PC-3 (cell line): ENCODE results near the gene IBA57. TPM values are rescaled to one million over a fixed set of nuclear protein-coding genes. Genes with fewer than 3 reads are reported as not detected.

Source experiments
- ATAC-seq: fragments of 200-7000 bp; cut with Tn5 transposase; 2 replicates; pipeline ENCODE4 v1.9.1; 2020; ENCODE audit warnings: mild to moderate bottlenecking, moderate library complexity
- BruUV-seq: library from RNA; stranded (reverse); fragments of 400-500 nt; replicated peaks from 2 replicates; lab custom pipeline; 2021; lab: Mats Ljungman, UMichigan
- CTCF ChIA-PET: fragments of 300-600 bp; sonication (Branson Sonifier 250); formaldehyde crosslinking; loops from one replicate; lab custom pipeline; 2022; ENCODE audit warnings: antibody characterized with exemption; lab: Charles Lee
- POLR2A ChIA-PET: fragments of 300-600 bp; sonication (Branson Sonifier 250); formaldehyde crosslinking; loops from one replicate; lab custom pipeline; 2022; ENCODE audit warnings: antibody characterized with exemption; ENCODE audit not compliant: unreplicated experiment; lab: Charles Lee
- DNase-seq: peaks from one replicate; pipeline ENCODE4 v3.0.0-alpha.2; 2015
- H2AFZ ChIP-seq: fragments of 300-600 bp; sonication (generic); 2 replicates; pipeline ENCODE4 v1.6.0; 2016; ENCODE audit warnings: antibody characterized with exemption, low read length
- H3F3A ChIP-seq: fragments of 300-600 bp; sonication (generic); one replicate; pipeline ENCODE4 v1.6.0; 2017; ENCODE audit warnings: antibody characterized with exemption, low read length, control low read depth, mild to moderate bottlenecking; ENCODE audit not compliant: unreplicated experiment
- H3K27ac ChIP-seq: fragments of 300-600 bp; sonication (generic); 2 replicates; pipeline ENCODE4 v1.5.1; 2016; ENCODE audit warnings: mild to moderate bottlenecking, low read length
- H3K27me3 ChIP-seq: fragments of 300-600 bp; sonication (generic); 2 replicates; pipeline ENCODE4 v1.6.1; 2016; ENCODE audit warnings: low read length, mixed read lengths
- H3K36me3 ChIP-seq: fragments of 300-600 bp; sonication (generic); 2 replicates; pipeline ENCODE4 v1.6.1; 2016; ENCODE audit warnings: low read depth, mixed run types, low read length, mixed read lengths
- H3K4me1 ChIP-seq: fragments of 300-600 bp; sonication (generic); 2 replicates; pipeline ENCODE4 v1.5.1; 2016; ENCODE audit warnings: low read length; ENCODE audit not compliant: insufficient read depth
- H3K4me2 ChIP-seq: fragments of 300-600 bp; sonication (generic); 2 replicates; pipeline ENCODE4 v1.6.0; 2016; ENCODE audit warnings: low read length
- H3K4me3 ChIP-seq: fragments of 300-600 bp; sonication (generic); 2 replicates; pipeline ENCODE4 v1.5.1; 2016; ENCODE audit warnings: mild to moderate bottlenecking, low read length, mixed read lengths
- H3K79me2 ChIP-seq: fragments of 300-600 bp; sonication (generic); 2 replicates; pipeline ENCODE4 v1.6.1; 2017; ENCODE audit warnings: low read length, mixed read lengths
- H3K9ac ChIP-seq: fragments of 300-600 bp; sonication (generic); 2 replicates; pipeline ENCODE4 v1.6.0; 2016; ENCODE audit warnings: mild to moderate bottlenecking, low read length
- H3K9me2 ChIP-seq: fragments of 300-600 bp; sonication (generic); replicated peaks from 2 replicates; pipeline ENCODE4 v1.6.1; 2016; ENCODE audit warnings: mixed run types, low read length, mixed read lengths
- H3K9me3 ChIP-seq: fragments of 300-600 bp; sonication (generic); 2 replicates; pipeline ENCODE4 v1.6.1; 2016; ENCODE audit warnings: low read length, mixed read lengths
- H4K20me1 ChIP-seq: fragments of 300-600 bp; sonication (generic); 2 replicates; pipeline ENCODE4 v1.6.1; 2016; ENCODE audit warnings: low read length, mixed read lengths
- EZH2 ChIP-seq: fragments of 300-600 bp; sonication (generic); IDR thresholded peaks from one replicate; pipeline ENCODE4 v1.6.1; 2017; ENCODE audit warnings: antibody characterized with exemption, mild to moderate bottlenecking, low read length; ENCODE audit not compliant: unreplicated experiment
- EZH2phosphoT487 ChIP-seq: fragments of 300-600 bp; sonication (generic); IDR thresholded peaks from 2 replicates; pipeline ENCODE4 v1.6.1; 2018; ENCODE audit warnings: mild to moderate bottlenecking, antibody characterized with exemption, low read length, borderline replicate concordance
- intact Hi-C: fragments of 100-400 bp; cut with micrococcal nuclease; formaldehyde crosslinking; loops from 2 replicates; pipeline ENCODE4 v1.9.0; 2023
- total RNA-seq: library from RNA; depleted of rRNA; stranded (reverse); fragments of >200 nt; gene quantifications from 2 replicates; pipeline ENCODE4 v1.2.3, GENCODE V29; 2014
- TF ChIP-seq, protein P1 (sequence below): fragments of 300-600 bp; sonication (generic); conservative IDR thresholded peaks from 2 replicates; pipeline ENCODE4 v1.5.1; 2017; ENCODE audit warnings: antibody characterized with exemption, low read depth, mild to moderate bottlenecking, low read length

The IBA57 gene
- total RNA-seq, 1 experiment from 2014 or later: 18.3 TPM

DNA sequence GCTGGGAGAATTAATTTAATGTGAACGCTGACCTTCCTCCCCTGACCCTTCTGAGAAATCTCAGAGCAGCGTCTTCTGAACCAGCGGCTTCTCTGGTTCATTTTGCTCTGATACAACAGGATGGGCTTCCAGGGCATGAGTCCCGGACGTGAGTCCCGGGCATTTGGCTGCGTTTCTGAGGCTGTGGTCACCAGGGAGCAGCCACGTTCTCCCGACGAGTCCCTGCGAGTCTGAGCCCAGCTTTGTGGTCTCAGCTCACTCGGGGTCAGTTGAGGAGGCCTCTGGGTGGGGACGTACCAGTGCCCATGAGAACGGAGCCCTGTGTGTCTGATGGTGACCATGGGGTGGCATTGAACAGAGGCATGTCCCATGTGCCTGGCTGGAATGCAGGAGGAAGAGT lies 24.6 kb downstream of the IBA57 start:
- POLR2A ChIA-PET: no interaction called here

DNA sequence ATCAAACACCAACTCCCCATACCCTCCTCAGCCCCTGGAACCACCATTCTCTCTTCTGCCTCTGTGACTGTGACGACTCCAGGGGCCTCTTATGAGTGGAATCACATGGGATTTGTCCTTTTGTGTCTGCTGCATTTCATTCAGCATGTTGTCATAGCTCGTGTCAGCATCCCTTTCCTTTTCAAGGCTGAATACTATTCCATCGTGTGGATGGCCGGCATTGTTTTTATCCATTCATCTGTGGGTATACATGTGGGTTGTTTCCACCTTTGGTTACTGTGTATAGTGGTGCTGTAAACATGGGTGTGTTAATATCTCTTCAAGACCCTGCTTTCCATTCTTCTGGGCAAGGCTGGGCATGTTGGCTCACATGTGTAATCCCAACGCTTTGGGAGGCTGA lies 25.2 kb downstream of the IBA57 start:
- ATAC-seq: no peak
- POLR2A ChIA-PET: no interaction called here

More for the DNA sequence above, 24.6 kb downstream of the IBA57 start:
- CTCF ChIA-PET: no interaction called here
- Histone ChIP-seq H3K79me2 (no peaks in the 10 kb centered on the region), H3F3A (no peaks in the 10 kb centered on the region), H3K9me2 (no peaks in the 10 kb centered on the region), H3K4me3 (no peak overlapping the region), H3K36me3 (no peaks in the 10 kb centered on the region), H3K27ac (no peak overlapping the region), H3K4me1 (peaks cover 8% of the 10 kb centered on the region; the same call in 1 of the 2 replicates), H3K9ac (no peak overlapping the region), H2AFZ (no peak overlapping the region), H3K9me3 (no peaks in the 10 kb centered on the region), H3K27me3 (no peaks in the 10 kb centered on the region), H4K20me1 (no peaks in the 10 kb centered on the region), H3K4me2 (no peak overlapping the region)
- TF ChIP-seq EZH2phosphoT487 (no peak), EZH2 (no peak)
- TF ChIP-seq, protein P1, sequence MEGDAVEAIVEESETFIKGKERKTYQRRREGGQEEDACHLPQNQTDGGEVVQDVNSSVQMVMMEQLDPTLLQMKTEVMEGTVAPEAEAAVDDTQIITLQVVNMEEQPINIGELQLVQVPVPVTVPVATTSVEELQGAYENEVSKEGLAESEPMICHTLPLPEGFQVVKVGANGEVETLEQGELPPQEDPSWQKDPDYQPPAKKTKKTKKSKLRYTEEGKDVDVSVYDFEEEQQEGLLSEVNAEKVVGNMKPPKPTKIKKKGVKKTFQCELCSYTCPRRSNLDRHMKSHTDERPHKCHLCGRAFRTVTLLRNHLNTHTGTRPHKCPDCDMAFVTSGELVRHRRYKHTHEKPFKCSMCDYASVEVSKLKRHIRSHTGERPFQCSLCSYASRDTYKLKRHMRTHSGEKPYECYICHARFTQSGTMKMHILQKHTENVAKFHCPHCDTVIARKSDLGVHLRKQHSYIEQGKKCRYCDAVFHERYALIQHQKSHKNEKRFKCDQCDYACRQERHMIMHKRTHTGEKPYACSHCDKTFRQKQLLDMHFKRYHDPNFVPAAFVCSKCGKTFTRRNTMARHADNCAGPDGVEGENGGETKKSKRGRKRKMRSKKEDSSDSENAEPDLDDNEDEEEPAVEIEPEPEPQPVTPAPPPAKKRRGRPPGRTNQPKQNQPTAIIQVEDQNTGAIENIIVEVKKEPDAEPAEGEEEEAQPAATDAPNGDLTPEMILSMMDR: no peak
- ATAC-seq: no peak
- intact Hi-C loops: no loop called here
- no TSS peak for BruUV-seq
- no peak for DNase-seq

DNA sequence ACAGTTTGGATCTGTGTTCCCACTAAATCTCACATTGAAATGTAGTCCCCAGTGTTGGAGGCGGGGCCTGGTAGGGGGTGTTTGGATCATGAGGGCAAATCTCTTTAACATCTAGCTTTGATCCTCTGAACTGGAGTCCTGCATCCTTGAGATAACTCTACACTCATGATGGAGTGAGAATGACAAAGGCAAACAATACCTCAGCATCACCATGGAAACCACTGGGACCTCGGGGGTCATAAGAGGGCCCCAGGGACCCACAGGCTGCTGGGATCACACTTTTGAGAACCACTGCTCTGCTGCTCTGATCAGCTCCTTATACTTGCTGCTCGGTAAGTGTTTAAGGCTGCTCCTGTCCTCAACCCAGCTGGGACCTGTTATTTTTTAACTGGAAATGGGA lies 28.8 kb downstream of the IBA57 start:
- Histone ChIP-seq H3K27me3 (no peaks in the 10 kb centered on the region), H3K36me3 (no peaks in the 10 kb centered on the region; the same call in 1 of the 2 replicates), H3K79me2 (no peaks in the 10 kb centered on the region), H3K27ac (no peak overlapping the region), H4K20me1 (no peaks in the 10 kb centered on the region), H3K9me2 (no peaks in the 10 kb centered on the region), H3F3A (no peaks in the 10 kb centered on the region), H3K4me2 (no peak overlapping the region), H3K4me3 (no peak overlapping the region), H2AFZ (no peak overlapping the region), H3K9ac (no peak overlapping the region), H3K4me1 (peaks cover 8% of the 10 kb centered on the region; the same call in 1 of the 2 replicates), H3K9me3 (peaks cover 9% of the 10 kb centered on the region; the same call in 1 of the 2 replicates)
- no peak for TF ChIP-seq EZH2phosphoT487
- intact Hi-C loops: no loop called here
- ATAC-seq: no peak
- POLR2A ChIA-PET: no interaction called here
- CTCF ChIA-PET: no interaction called here
- DNase-seq: no peak
- no TSS peak for BruUV-seq

More for the DNA sequence above, 25.2 kb downstream of the IBA57 start:
- CTCF ChIA-PET: no interaction called here
- H3K9me3 ChIP-seq: no peaks in the 10 kb centered on the region
- H3K36me3 ChIP-seq: no peaks in the 10 kb centered on the region
- no peaks in the 10 kb centered on the region for H3K27me3 ChIP-seq
- no TSS peak for BruUV-seq
- H3K9me2 ChIP-seq: no peaks in the 10 kb centered on the region
- intact Hi-C loops: loop anchor here (1.0 kb wide), 2 partner anchors 59 to 191 kb away; no protein-coding TSS in a partner anchor
- no peak overlapping the region for H3K4me3 ChIP-seq
- H2AFZ ChIP-seq: no peak overlapping the region
- no peak for DNase-seq
- peaks cover 8% of the 10 kb centered on the region; the same call in 1 of the 2 replicates for H3K4me1 ChIP-seq
- TF ChIP-seq, protein P1: no peak
- no peak for TF ChIP-seq EZH2phosphoT487
- TF ChIP-seq EZH2: no peak
- H4K20me1 ChIP-seq: no peaks in the 10 kb centered on the region
- H3K4me2 ChIP-seq: no peak overlapping the region
- no peaks in the 10 kb centered on the region for H3K79me2 ChIP-seq
- no peak overlapping the region for H3K9ac ChIP-seq
- H3K27ac ChIP-seq: no peak overlapping the region
- H3F3A ChIP-seq: no peaks in the 10 kb centered on the region
